ENCODE data around the gene TTC31.
"Not testable (repeated sequence)": the region's sequence is repeated elsewhere in the genome, so short reads cannot be mapped to it uniquely, and the experiment has no call there.

TTC31 gene

DNA sequence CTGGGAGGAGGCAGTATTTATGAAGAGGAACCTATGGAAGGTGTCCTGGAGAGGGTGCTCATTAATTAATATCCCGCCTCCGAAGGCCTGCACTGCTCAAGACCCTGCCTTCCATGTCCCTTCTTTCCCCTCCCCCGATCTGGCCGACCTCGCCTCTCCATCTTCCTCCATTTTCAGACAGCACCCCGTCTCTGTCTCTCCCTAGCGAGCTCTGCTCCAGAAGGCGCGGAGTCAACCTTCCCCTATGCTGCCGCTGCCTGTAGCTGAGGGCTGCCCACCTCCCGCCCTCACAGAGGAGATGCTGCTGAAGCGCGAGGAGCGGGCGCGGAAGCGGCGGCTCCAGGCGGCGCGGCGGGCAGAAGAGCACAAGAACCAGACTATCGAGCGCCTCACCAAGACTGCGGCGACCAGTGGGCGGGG is 25.7 kb upstream of the TTC31 start:
- in situ Hi-C loops (cut with MboI; ENCODE audit: low sequenced_read_pairs): no loop called here

DNA sequence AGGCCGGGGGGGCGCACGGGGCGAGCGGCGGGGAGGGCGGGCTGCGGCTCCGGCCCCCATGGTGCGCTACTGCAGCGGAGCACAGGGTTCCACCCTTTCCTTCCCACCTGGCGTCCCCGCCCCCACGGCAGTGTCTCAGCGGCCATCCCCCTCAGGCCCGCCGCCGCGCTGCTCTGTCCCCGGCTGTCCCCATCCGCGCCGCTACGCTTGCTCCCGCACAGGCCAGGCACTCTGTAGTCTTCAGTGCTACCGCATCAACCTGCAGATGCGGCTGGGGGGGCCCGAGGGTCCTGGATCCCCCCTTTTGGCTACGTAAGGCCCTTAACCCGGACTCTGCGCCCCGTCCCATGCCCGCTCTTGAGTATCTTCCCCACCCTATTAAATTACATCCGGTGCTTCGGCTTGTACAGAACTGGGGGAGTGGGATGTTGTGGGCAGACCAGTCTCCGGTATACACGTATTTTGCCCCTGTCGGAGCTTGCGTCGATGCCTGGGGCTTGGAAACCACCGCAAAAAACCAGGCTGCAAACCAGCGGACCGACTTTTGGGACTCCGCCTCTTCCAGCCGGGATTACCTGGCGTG is 25.2 kb upstream of the TTC31 start:
- in situ Hi-C loops (cut with MboI; ENCODE audit: low sequenced_read_pairs): no loop called here

DNA sequence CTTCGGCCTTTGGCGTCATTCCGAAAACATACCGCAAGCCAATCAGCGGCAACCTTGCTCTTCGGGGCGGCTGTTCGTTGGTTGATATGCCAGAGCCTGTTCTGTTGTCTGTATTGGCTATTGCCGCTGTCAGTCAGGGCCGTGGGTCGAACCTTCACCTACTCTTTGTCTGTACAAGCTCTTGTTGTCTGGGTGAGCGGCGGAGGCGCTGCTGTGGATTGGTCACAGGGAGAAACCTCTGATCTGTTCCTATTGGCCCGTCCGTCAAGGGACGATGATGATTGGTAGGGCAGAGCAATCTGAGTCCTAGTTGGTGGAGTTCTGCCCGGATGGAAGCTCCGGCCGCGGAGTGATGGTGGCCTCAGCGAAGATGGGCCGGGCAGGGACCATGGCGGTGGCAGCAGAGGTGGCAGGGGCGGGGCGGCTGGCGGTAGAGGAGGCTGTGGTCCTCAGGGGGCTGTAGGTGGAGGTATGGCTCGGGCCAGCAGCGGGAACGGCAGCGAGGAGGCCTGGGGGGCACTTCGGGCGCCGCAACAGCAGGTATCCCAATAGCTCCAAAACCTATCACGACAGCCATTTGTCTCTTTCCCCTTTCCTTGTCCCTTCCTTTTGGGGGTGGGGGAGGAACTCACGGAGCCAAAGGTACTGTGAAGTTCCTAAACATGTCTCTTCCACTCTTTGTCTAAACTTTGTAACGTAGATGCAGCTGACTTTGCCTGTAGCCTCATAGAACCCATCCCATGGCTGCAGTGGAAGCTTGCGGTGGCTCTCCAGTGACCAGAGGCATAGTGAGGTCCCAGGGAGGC is 24.5 kb upstream of the TTC31 start, which contains the start of gene WBP1:
WBP1 (plus strand) TSS at position 307 of the 806 bp plus-strand sequence; CDS start at position 472, 165 bp downstream.
- in situ Hi-C loops (cut with MboI; ENCODE audit: low sequenced_read_pairs): no loop called here

DNA sequence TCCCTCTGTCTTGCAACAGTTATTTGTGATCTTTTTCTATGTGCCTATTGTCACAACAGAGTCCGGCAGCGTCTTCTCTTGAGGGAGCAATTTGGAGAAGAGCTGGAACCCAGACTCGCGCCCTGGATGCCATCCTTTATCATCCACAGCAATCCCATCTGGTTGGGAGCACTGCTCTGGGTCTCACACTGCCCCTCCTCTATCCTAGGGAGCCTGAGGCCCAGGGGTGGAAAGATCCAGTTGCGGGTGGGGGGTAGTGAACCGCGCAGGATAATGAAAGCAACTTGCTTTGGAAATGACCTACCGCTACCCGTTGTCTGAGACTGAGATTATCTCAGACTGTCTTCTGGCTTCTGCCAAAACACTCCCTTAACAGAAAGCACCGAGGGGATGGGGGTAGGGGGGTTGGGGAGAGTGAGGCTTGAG is 23.9 kb upstream of the TTC31 start:
- in situ Hi-C loops (cut with MboI; ENCODE audit: low sequenced_read_pairs): no loop called here

DNA sequence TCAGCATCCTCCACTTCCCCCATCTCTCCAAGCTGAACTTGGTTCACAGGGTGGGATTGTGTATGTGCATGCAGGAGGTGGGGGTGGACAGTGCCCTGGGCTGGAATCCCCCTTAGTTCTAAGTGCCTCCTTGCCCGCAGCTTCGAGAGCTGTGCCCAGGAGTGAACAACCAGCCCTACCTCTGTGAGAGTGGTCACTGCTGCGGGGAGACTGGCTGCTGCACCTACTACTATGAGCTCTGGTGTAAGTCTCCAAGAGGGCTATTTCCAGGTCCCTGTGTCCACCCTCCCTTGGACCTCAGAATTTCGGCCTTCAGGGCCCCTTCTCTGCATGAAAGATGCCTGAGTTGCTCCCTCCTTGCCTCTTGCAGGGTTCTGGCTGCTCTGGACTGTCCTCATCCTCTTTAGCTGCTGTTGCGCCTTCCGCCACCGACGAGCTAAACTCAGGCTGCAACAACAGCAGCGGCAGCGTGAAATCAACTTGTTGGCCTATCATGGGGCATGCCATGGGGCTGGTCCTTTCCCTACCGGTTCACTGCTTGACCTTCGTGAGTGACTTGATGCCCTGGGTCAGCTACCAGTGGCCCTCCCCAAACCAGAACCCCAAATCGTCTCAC is 23.3 kb upstream of the TTC31 start:
- in situ Hi-C loops (cut with MboI; ENCODE audit: low sequenced_read_pairs): not testable (repeated sequence)

GRCh38 chr2:74460187-74460586 is 22.7 kb upstream of the TTC31 start:
- in situ Hi-C loops (cut with MboI; ENCODE audit: low sequenced_read_pairs): not testable (repeated sequence)

DNA sequence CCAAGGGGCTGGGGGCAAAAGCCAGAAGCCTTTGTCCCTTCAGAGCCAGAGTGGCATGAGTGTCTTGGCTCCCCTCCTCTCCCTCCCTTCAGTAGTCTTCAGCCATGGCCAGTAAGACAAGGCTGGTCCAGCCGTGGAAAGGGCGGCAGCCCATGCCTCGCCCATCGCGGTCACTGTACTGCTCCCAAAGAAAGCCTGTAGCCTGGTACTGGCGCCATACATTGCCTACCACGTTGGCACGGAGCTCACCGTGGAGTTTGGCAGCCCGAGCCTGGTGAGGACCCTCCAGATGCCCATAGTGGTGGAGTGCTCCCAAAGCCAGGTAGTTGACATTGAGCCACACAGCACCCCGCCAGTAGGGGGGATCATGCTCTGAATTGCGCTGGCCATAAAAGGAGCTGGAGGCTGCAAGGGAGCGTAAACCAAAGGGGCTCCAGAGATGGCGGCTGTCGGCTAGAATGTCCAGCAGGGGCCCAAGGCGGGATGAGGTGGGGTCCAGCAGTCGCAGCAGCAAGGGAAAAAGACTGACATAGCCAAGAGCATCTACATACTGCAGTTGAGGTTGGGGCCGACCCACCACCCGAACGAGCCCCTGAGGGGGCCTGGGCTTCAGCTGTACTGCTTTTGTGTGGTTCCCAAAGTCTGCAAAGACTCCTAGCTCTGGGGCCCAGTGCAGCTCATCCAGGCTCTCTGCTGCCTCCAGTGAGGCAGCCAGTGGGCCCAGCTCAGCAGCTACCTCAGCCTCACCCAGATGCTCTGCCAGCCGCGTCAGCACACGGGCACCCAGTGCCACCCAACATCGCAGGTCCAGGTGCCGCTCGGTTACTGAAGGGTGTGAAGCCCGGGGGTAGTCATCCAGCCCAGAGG is 21.5 kb upstream of the TTC31 start:
- in situ Hi-C loops (cut with MboI; ENCODE audit: low sequenced_read_pairs): no loop called here

DNA sequence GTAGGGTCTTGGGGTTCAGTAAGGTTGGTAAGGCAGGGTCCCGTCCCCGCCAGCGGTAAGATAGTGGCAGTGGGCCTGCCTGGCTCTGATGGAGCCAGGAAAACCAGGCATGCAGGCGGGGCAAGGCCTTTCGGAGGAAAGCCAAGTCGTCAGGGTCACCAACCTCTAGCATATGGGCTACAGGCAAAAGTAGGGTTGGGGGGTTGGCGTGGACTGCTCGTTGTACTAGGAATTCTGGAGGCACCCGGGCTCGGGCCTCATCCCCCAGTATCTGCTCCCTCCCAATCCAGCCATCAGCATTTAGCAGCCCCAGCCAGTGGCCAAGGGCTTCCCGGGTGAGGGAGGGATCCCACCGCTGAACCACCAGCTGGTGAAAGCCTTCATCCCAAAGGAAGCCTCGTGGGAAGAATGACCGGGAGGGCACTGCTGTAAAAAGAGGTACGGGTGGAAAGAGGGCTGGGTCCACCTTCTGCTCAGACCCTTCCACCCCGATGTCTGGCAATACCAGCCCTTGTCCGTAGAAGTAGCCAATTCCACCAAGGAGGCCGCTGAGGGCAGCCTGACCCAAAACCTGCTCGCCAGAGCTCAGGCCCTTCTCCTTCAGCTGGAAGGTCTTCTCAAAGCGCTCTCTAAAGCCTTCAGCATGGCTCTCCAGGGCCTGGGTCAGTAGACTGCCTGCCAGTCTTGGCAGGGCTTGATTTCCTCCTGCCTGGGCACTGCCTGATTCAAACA is 20.7 kb upstream of the TTC31 start:
- in situ Hi-C loops (cut with MboI; ENCODE audit: low sequenced_read_pairs): no loop called here

GRCh38 chr2:74462786-74463105 is 20.1 kb upstream of the TTC31 start:
- in situ Hi-C loops (cut with MboI; ENCODE audit: low sequenced_read_pairs): no loop called here

DNA sequence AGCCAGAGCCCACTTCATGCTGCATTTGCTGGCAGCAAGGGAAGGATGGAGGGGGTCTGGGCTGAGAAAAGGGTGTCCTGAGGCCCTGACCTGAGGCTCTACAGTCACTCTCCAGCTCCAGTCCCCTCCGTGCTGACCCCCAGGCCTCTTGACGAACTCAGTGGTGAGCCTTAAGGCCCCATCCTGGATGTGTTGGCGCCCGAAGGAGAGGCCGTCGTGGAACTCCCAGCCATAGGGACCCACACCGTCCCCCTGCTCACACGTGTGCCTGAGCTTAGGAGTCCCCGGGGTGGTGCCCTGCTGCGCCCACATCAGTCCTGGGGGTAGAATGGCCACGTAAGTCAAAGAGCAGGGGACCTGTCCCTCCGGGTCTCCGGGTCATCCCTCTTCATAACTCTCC is 18.5 kb upstream of the TTC31 start:
- in situ Hi-C loops (cut with MboI; ENCODE audit: low sequenced_read_pairs): no loop called here

GRCh38 chr2:74470742-74471141 is 12.1 kb upstream of the TTC31 start:
- in situ Hi-C loops (cut with MboI; ENCODE audit: low sequenced_read_pairs): not testable (repeated sequence)

DNA sequence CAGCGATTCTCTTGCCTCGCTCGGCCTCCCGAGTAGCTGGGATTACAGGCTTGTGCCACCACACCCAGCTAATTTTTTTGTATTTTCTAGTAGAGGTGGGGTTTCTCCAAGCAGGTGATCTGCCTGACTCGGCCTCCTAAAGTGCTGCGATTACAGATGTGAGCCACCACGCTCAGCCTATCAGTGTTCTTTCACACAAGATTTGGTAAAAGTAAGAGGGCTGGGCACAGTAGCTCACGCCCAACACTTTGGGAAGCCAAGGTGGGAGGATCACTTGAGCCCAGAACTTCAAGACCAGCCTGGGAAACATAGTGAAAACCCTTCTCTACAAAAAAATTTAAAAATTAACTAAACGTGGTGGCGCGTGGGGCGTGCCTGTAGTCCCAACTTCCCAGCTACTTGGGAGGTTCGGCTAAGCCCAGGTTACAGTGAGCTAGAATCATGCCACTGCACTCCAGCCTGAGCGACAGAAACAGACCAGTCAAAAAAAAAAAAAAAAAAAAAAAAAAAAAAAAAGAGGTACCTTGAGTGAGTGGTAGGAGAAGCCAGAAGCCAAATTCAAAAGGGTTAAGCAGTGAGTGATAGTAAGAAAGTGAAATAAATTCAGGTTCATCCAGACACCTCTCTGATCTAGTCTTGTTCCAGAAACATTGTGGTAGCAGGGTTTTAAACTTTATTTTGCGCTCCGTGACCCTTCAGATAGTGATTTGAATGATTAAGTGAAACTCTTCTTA is 11.4 kb upstream of the TTC31 start:
- in situ Hi-C loops (cut with MboI; ENCODE audit: low sequenced_read_pairs): no loop called here

- in situ Hi-C loops (cut with MboI; ENCODE audit: low sequenced_read_pairs): no loop called here
These were observed 10.6 kb upstream of the TTC31 start, which contains the start of gene MRPL53 for GRCh38 chr2:74472086-74472944. Gene MRPL53 (minus strand): TSS chr2:74472680. CDS start chr2:74472660, 20 bp downstream.

DNA sequence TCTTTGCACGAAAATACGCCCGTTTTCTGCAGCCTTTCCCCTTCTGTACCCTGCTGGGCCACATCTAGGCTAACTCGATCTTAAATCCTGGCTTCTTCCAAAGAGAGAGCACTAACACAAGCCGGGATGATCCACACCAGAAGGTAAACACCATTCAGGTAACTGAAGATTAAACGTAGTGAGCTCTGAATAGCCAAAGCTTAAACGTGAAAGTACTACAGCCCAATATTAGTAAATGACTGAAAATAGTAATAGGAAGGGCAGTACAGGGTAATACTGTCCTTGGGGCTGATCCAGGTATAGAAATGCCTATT is 10.0 kb upstream of the TTC31 start:
- in situ Hi-C loops (cut with MboI; ENCODE audit: low sequenced_read_pairs): no loop called here

GRCh38 chr2:74474481-74474880 is 8.4 kb upstream of the TTC31 start:
- in situ Hi-C loops (cut with MboI; ENCODE audit: low sequenced_read_pairs): no loop called here

GRCh38 chr2:74474899-74475298 is 8.0 kb upstream of the TTC31 start:
- in situ Hi-C loops (cut with MboI; ENCODE audit: low sequenced_read_pairs): no loop called here

- in situ Hi-C loops (cut with MboI; ENCODE audit: low sequenced_read_pairs): loop anchor here (10.0 kb wide), 1 partner anchor 103 kb away; no protein-coding TSS in a partner anchor
These were observed 1.4 kb upstream of the TTC31 start for GRCh38 chr2:74481431-74481830.

DNA sequence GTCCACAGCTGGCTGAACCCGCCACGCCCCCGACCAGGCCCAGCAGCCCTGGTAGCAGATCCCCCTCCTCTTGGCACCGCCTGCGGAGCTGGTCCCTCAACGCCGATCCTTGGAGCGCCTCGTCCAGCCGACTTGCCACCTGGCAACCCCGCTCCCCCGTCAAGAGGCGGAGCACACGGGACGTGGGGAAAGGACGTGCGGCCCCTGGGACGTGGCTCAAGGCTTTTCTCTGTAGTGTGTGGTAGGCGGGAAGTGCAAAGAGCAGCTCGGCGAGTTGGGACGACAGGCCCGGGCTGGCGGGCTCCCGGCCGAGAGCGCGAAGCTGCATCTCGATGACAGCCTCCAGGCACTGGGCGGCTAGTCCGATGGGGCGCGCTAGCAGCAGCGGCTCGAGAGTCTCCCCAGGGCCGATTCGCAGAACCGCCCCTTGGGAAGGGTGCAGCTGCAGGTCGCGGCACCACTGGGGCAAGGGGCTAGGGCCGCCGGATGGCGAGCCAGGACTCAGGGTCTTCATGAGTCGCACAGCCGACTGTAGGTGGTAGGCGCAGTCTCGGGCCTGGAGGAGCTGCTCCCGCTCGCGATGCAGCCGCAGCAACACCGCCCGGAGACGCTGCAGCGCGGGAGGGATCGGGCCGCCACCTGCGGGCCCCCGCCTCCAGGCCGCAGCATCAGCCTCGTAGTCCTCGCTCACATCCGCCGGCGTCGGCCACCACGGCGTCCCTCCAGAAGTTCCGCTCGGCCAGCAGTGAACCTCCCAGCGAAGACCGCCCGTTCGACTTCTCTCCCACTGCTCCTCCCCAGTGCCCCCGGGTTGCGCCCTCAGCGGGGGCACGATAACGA is 700 bp upstream of the TTC31 start:
- in situ Hi-C loops (cut with MboI; ENCODE audit: low sequenced_read_pairs): loop anchor here (10.0 kb wide), 1 partner anchor 103 kb away; no protein-coding TSS in a partner anchor
